Testis (tissue), 3 donors: ENCODE results near the gene LGSN. TPM values are rescaled to one million over a fixed set of nuclear protein-coding genes. Genes with fewer than 3 reads are reported as not detected.
A peak's percentile ranks its signal among the peaks of the same experiment; 100 is the strongest.
"Not testable (repeated sequence)": the region's sequence is repeated elsewhere in the genome, so short reads cannot be mapped to it uniquely, and the experiment has no call there.

Experiments used
- DNase-seq: peaks from one replicate; pipeline ENCODE4 v3.0.0-alpha.2; 2019
- H3K27ac ChIP-seq, 2 donors: fragments of 200-600 bp; sonication (generic); one replicate each; pipeline ENCODE4 v1.5.1; 2019
- H3K27me3 ChIP-seq: fragments of 200-600 bp; sonication (generic); one replicate; pipeline ENCODE4 v1.5.1; 2019
- H3K36me3 ChIP-seq: fragments of 200-600 bp; sonication (generic); one replicate; pipeline ENCODE4 v1.5.1; 2017; ENCODE audit warnings: low read depth; ENCODE audit errors: missing control alignments
- H3K4me1 ChIP-seq: fragments of 200-600 bp; sonication (generic); one replicate; pipeline ENCODE4 v1.5.1; 2019
- H3K4me3 ChIP-seq, 2 donors: fragments of 200-600 bp; sonication (generic); one replicate each; pipeline ENCODE4 v1.5.1; 2017 to 2019
- H3K9me3 ChIP-seq: fragments of 200-600 bp; sonication (generic); one replicate; pipeline ENCODE4 v1.5.1; 2017
- POLR2A ChIP-seq: fragments of 450-650 bp; IDR thresholded peaks from one replicate; pipeline ENCODE4 v1.6.1; 2017; ENCODE audit warnings: antibody characterized with exemption, mild to moderate bottlenecking, moderate library complexity
- WGBS, 2 donors: methylation state at CpG; one replicate each; pipeline ENCODE4 v1.1.5; 2018; 5-methylcytosine and 5-hydroxymethylcytosine counted together
- intact Hi-C: fragments of 100-400 bp; cut with DNase I; formaldehyde crosslinking; loops from one replicate; pipeline ENCODE4 v1.15.1; 2023; ENCODE audit warnings: low total_unique reads
- polyA plus RNA-seq: library from polyadenylated mRNA; stranded (reverse); fragments of 350-450 nt; fragmentation: Illumina TruSeq; extraction: RNeasy Lipid Tissue Mini Kit (QIAGEN cat#74804); gene quantifications from one replicate; pipeline ENCODE4 v1.2.3, GENCODE V29; 2014; ENCODE audit warnings: low read depth, low replicate concordance; ENCODE audit not compliant: insufficient read depth
- total RNA-seq, 2 donors: library from RNA; depleted of rRNA; stranded (reverse); fragments of >200 nt; gene quantifications; one replicate each; pipeline ENCODE4 v1.2.3, GENCODE V29; 2016
- TF ChIP-seq, protein P1 (sequence below), 3 experiments: fragments of 450-650 bp in 2 of 3; fragments of 200-600 bp in 1 of 3; sonication (generic) in 1 of 3; IDR thresholded peaks; one replicate each; pipeline ENCODE4 v1.5.1; 2016 to 2019; ENCODE audit warnings: antibody characterized with exemption in 3 of 3, mild to moderate bottlenecking in 2 of 3, moderate library complexity in 1 of 3

Gene LGSN
- total and polyA plus RNA-seq, 3 donors from 2014 or later, result 0.62 to 1.8 (median 0.69) TPM

DNA sequence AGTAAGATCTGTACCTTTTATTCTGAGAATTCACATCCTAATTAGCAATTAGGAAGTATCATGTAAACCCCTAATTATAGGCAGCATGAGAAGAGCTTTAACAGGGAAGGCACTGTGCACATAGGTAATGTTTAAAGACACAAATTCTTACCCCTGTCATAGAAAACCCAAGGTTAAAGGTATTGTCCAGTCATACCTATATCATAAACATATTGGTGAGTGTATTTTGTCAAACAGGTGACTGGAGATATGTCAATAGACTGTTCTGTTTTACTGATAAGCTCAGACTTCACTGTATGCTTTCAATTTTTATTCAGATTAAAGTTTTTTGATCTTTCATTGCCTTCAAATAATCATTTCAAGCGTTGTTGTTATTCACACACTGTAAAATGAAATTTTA is 43.8 kb downstream of the LGSN start:
- no peaks in the 10 kb centered on the region for H3K36me3 ChIP-seq
- H3K27ac ChIP-seq, result no peak overlapping the region
- no peak for DNase-seq
- H3K9me3 ChIP-seq, result no peaks in the 10 kb centered on the region
- intact Hi-C loops, result no loop called here
- WGBS, 2 donors, result 56 to 64% methylated on average over 1 of the region's 1 CpG
- no peak overlapping the region for H3K4me3 ChIP-seq
- no peaks in the 10 kb centered on the region for H3K4me1 ChIP-seq
- H3K27me3 ChIP-seq, result no peaks in the 10 kb centered on the region
- TF ChIP-seq POLR2A, result no peak
- TF ChIP-seq, protein P1, sequence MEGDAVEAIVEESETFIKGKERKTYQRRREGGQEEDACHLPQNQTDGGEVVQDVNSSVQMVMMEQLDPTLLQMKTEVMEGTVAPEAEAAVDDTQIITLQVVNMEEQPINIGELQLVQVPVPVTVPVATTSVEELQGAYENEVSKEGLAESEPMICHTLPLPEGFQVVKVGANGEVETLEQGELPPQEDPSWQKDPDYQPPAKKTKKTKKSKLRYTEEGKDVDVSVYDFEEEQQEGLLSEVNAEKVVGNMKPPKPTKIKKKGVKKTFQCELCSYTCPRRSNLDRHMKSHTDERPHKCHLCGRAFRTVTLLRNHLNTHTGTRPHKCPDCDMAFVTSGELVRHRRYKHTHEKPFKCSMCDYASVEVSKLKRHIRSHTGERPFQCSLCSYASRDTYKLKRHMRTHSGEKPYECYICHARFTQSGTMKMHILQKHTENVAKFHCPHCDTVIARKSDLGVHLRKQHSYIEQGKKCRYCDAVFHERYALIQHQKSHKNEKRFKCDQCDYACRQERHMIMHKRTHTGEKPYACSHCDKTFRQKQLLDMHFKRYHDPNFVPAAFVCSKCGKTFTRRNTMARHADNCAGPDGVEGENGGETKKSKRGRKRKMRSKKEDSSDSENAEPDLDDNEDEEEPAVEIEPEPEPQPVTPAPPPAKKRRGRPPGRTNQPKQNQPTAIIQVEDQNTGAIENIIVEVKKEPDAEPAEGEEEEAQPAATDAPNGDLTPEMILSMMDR (IDR thresholded peaks at IDR 0.05), result no peak

DNA sequence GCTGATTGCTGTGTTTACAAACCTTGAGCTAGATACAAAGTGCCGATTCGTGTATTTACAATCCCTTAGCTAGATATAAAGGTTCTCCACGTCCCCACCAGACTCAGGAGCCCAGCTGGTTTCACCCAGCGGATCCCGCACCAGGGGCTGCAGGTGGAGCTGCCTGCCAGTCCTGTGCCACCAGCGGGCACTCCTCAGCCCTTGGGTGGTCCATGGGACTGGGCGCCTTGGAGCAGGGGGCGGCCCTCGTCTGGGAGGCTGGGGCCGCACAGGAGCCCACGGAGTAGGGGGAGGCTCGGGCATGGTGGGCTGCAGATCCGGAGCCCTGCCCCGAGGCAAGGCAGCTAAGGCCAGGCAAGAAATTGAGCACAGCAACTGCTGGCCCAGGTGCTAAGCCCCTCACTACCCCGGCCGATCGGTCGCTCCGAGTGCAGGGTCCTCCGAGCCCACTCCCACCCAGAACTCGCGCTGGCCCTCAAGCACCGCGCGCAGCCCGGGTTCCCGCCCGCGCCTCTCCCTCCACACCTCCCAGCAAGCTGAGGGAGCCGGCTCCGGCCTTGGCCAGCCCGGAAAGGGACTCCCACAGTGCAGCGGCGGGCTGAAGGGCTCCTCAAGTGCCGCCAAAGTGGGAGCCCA is 44.9 kb downstream of the LGSN start:
- intact Hi-C loops, H3K27ac ChIP-seq, H3K36me3 ChIP-seq, H3K9me3 ChIP-seq, H3K27me3 ChIP-seq, H3K4me3 ChIP-seq, H3K4me1 ChIP-seq, DNase-seq: not testable (repeated sequence)
- WGBS, 2 donors, result 60 to 65% methylated on average over 18 to 34 of the region's 35 CpGs

GRCh38 chr6:63272397-63272796 is 47.4 kb downstream of the LGSN start:
- Histone ChIP-seq H3K4me1 (no peaks in the 10 kb centered on the region), H3K27me3 (no peaks in the 10 kb centered on the region), H3K9me3 (no peaks in the 10 kb centered on the region), H3K27ac (no peak overlapping the region), H3K36me3 (no peaks in the 10 kb centered on the region), H3K4me3 (no peak overlapping the region)
- 24 to 26% methylated on average over 1 of the region's 1 CpG for WGBS, 2 donors
- TF ChIP-seq, protein P1 (IDR thresholded peaks at IDR 0.05), result peak in 2 of 3 experiments; percentile 12 to 20
- TF ChIP-seq POLR2A, result no peak
- no peak for DNase-seq
- intact Hi-C loops, result no loop called here

- Histone ChIP-seq H3K4me1 (no peaks in the 10 kb centered on the region), H3K9me3 (no peaks in the 10 kb centered on the region), H3K27me3 (no peaks in the 10 kb centered on the region), H3K27ac (no peak overlapping the region), H3K36me3 (no peaks in the 10 kb centered on the region), H3K4me3 (no peak overlapping the region)
- WGBS, 2 donors, result 64 to 66% methylated on average over 4 of the region's 4 CpGs
- intact Hi-C loops, result no loop called here
- TF ChIP-seq POLR2A, result no peak
- TF ChIP-seq, protein P1 (IDR thresholded peaks at IDR 0.05), result no peak
- no peak for DNase-seq
Measured at GRCh38 chr6:63269470-63269869, 50.3 kb downstream of the LGSN start.

DNA sequence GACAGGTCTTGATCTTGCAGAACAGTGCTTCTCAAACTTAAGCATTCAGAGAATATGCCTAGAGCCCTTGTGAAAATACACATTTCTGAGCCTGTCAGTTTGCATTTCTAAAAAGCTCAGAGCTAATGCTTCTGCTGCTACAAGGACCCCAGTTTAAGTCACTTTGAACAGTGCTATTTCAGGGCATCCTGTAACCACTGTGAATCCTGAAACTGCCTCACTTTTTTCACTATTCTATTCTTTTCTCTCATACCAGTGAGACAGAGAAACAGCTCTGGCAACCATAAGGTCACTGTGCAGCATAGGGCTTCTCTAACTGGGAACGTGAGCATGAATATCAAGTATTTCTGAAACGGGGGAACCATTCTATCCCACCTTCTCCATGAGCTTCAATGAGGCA is 51.2 kb downstream of the LGSN start:
- 76 to 77% methylated on average over 2 of the region's 2 CpGs for WGBS, 2 donors
- H3K27me3 ChIP-seq, result no peaks in the 10 kb centered on the region
- no peaks in the 10 kb centered on the region for H3K4me1 ChIP-seq
- no peak for DNase-seq
- H3K27ac ChIP-seq, result no peak overlapping the region
- TF ChIP-seq, protein P1 (IDR thresholded peaks at IDR 0.05), result no peak
- no peak for TF ChIP-seq POLR2A
- intact Hi-C loops, result no loop called here
- no peak overlapping the region for H3K4me3 ChIP-seq
- H3K36me3 ChIP-seq, result no peaks in the 10 kb centered on the region
- no peaks in the 10 kb centered on the region for H3K9me3 ChIP-seq
